Chondrocyte (in vitro differentiated cells): Measurements from ENCODE around the gene HMGN4. TPM values are rescaled to one million over a fixed set of nuclear protein-coding genes. Genes with fewer than 3 reads are reported as not detected.

ENCODE experiments used
- DNase-seq: peaks from one replicate; pipeline ENCODE4 v3.0.0; 2021; ENCODE audit warnings: mixed read lengths, low spot score
- H3K27ac Mint-ChIP-seq: one replicate; pipeline ENCODE4 v1.8.0; 2021; ENCODE audit warnings: mild to moderate bottlenecking, moderate library complexity, mixed read lengths; ENCODE audit not compliant: unreplicated experiment
- H3K27me3 Mint-ChIP-seq: 2 replicates; pipeline ENCODE4 v1.8.0; 2021; ENCODE audit warnings: low read depth, mixed read lengths
- H3K36me3 Mint-ChIP-seq: 2 replicates; pipeline ENCODE4 v1.8.0; 2021; ENCODE audit warnings: low read depth, mixed read lengths
- H3K4me1 Mint-ChIP-seq: 2 replicates; pipeline ENCODE4 v1.8.0; 2021; ENCODE audit warnings: low read depth, mild to moderate bottlenecking, mixed read lengths
- H3K4me3 Mint-ChIP-seq: one replicate; pipeline ENCODE4 v1.8.0; 2021; ENCODE audit warnings: mild to moderate bottlenecking, moderate library complexity, mixed read lengths; ENCODE audit not compliant: unreplicated experiment
- H3K9me3 Mint-ChIP-seq: 2 replicates; pipeline ENCODE4 v1.8.0; 2021; ENCODE audit warnings: low read depth, mixed read lengths
- total RNA-seq: library from RNA; stranded (reverse); gene quantifications from 3 replicates; pipeline ENCODE4 v1.2.1, GENCODE V29; 2021
- TF ChIP-seq, protein P1 (sequence below): fragments of 200-600 bp; sonication (generic); IDR thresholded peaks from 2 replicates; pipeline ENCODE4 v1.5.0; 2021; ENCODE audit warnings: antibody characterized with exemption, mild to moderate bottlenecking, moderate library complexity

Gene HMGN4
- total RNA-seq, 1 donor from 2014 or later, result 47.3 TPM

DNA sequence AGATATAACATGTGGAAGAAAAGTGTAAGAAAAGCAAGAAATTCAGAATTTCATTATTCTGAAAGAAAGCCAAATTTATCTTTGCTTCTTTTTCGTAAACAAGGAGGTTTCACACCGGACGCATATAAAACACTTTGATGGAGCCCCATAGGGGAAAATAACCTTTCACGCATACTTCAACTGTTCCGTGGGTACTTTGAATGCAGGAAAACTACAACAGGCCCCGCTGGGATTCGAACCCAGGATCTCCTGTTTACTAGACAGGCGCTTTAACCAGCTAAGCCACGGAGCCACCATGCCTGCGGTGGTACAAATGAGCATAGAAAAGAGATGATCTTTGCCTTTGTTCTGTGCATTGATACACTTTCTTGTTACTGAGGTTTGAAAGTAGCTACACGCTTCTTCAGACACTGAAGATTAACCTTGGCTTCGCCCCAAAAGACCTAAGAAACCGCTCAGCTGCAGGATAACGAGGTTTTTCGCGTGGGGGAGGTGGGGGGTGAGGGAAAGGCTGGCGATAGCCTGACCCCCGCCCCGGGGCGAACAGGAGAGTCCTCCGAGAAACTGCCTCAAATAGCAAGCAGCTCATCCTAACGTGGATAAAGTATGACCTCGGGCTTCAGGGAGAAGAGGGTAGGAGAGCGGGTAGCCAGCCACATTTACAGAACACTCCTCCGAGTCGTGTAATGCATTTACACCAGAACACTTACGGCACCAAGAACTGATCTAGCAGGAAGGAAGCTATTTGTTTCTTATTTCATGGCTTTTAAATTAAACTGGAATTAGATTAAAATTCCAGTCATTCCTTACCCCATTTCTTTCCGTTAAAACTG, 5.3 kb upstream of the HMGN4 start:
- Mint-ChIP-seq H3K27me3 (no peaks in the 10 kb centered on the region), H3K36me3 (no peaks in the 10 kb centered on the region), H3K4me1 (peaks cover 36% of the 10 kb centered on the region), H3K27ac (peak overlapping the region; percentile 88), H3K9me3 (no peaks in the 10 kb centered on the region), H3K4me3 (peak overlapping the region; percentile 94)
- DNase-seq, result no peak
- TF ChIP-seq, protein P1, sequence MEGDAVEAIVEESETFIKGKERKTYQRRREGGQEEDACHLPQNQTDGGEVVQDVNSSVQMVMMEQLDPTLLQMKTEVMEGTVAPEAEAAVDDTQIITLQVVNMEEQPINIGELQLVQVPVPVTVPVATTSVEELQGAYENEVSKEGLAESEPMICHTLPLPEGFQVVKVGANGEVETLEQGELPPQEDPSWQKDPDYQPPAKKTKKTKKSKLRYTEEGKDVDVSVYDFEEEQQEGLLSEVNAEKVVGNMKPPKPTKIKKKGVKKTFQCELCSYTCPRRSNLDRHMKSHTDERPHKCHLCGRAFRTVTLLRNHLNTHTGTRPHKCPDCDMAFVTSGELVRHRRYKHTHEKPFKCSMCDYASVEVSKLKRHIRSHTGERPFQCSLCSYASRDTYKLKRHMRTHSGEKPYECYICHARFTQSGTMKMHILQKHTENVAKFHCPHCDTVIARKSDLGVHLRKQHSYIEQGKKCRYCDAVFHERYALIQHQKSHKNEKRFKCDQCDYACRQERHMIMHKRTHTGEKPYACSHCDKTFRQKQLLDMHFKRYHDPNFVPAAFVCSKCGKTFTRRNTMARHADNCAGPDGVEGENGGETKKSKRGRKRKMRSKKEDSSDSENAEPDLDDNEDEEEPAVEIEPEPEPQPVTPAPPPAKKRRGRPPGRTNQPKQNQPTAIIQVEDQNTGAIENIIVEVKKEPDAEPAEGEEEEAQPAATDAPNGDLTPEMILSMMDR, result no peak

DNA sequence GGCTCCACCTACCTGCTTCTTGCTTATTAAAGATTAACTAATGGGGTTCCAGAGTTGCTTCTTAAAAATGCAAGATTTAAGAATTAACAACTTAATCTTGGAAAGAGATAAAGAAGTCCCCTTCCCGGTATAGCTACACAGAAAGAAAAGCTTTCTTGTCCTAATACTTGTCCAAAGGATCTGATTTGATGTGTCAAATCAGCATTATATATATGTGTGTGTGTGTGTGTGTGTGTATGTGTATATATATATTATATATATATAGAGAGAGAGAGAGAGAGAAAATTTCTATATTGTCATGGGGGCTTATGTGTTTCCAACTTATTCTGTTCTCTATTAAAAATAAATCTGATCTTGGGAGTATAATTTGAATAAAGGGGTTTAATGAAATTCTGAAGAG, 4.6 kb upstream of the HMGN4 start:
- Mint-ChIP-seq H3K4me1 (peaks cover 36% of the 10 kb centered on the region), H3K4me3 (peak overlapping the region; percentile 94), H3K9me3 (no peaks in the 10 kb centered on the region), H3K36me3 (no peaks in the 10 kb centered on the region), H3K27me3 (no peaks in the 10 kb centered on the region), H3K27ac (peak overlapping the region; percentile 88)
- TF ChIP-seq, protein P1, result no peak
- no peak for DNase-seq

DNA sequence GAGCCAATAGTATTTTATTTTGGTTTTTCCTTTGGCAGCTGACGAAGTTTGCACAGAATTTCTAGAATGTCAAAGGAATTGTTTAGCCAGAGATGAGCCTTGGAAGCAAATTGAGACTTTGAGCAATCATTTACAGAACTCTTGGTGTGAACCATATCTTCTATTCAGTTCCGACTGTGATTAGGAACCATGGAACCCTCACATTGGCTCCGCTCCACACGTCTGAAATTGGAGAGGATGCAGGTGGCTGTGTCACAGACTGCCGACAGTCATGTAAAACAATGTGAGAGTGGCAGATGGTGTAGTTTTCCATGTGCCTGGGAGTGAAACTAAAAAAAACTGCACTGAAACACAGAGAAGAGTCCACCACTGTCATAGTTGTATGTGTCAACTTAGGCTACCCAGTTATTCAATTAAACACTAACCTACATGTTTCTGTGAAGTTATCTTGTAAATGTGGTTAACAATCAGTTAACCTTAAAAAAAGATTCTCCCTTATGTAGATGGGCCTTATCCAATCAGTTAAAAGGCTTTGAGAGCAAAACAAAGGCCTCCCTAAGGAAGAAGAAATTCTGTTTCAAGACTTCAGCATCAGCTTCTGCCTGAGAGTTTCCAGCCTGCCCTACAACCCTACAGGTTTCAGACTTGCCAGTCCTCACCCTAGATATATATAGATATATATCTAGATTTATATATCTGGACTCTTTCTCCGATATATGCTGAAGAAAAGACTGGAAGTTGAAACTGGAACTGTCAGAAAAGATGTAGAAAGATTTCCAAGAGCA, 3.3 kb upstream of the HMGN4 start:
- peak overlapping the region; percentile 37 for H3K4me3 Mint-ChIP-seq
- H3K9me3 Mint-ChIP-seq, result no peaks in the 10 kb centered on the region
- peak overlapping the region; percentile 96 for H3K27ac Mint-ChIP-seq
- TF ChIP-seq, protein P1, result no peak
- DNase-seq, result no peak
- H3K4me1 Mint-ChIP-seq, result peaks cover 46% of the 10 kb centered on the region
- H3K36me3 Mint-ChIP-seq, result no peaks in the 10 kb centered on the region
- H3K27me3 Mint-ChIP-seq, result no peaks in the 10 kb centered on the region

DNA sequence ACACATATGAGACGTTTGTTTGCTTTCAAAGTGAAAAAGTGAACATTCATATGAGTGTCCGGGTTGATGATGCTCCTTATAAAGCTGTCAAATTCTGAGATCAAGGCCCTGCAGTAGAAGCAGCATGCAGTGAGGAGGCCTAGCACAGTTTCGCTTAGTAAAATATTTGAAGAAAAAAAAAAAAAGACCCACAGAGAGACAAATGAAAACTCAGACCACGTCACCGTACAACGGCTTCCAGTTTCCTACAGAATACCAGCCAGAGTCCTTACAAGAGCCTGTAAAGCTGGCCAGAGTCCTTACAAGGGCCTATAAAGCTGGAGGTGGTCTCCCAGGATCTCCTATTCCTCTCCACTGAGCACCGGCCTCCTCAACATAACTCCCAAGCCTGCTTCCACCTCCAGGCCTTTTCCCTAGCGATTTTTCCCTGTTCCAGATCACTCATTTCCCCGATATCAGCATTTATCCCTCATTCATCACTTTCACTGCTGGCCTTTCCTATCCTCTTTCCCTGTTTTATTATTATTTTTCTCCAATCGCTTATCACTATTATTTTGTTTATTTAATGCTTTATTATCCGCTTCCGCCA, 1.5 kb upstream of the HMGN4 start:
- Mint-ChIP-seq H3K4me1 (peaks cover 58% of the 10 kb centered on the region), H3K27ac (peak overlapping the region; percentile 99), H3K36me3 (peaks cover 7% of the 10 kb centered on the region), H3K9me3 (no peaks in the 10 kb centered on the region), H3K27me3 (no peaks in the 10 kb centered on the region), H3K4me3 (peak overlapping the region; percentile 91)
- DNase-seq, result no peak
- TF ChIP-seq, protein P1, result no peak
